Mesenchymal stem cell (in vitro differentiated cells and primary cell): ENCODE measurements around the gene ELF2.
A peak's percentile ranks its signal among the peaks of the same experiment; 100 is the strongest.
"Not testable (repeated sequence)": the region's sequence is repeated elsewhere in the genome, so short reads cannot be mapped to it uniquely, and the experiment has no call there.

Source experiments
- DNase-seq: peaks from one replicate; pipeline ENCODE4 v3.0.0-alpha.2; 2013
- H2AFZ ChIP-seq: one replicate; pipeline ENCODE4 v1.6.1; 2013; ENCODE audit warnings: low read depth, mild to moderate bottlenecking, control low read depth, inconsistent platforms, low read length, moderate library complexity
- H2AK5ac ChIP-seq: 2 replicates; pipeline ENCODE4 v1.6.1; 2013; ENCODE audit warnings: low read length, moderate library complexity, mild to moderate bottlenecking, inconsistent platforms; ENCODE audit not compliant: severe bottlenecking
- H2BK120ac ChIP-seq: one replicate; pipeline ENCODE4 v1.6.1; 2013; ENCODE audit warnings: low read depth, mild to moderate bottlenecking, inconsistent platforms, low read length, moderate library complexity
- H2BK12ac ChIP-seq, 2 experiments: one replicate each; pipeline ENCODE4 v1.6.1; 2013; ENCODE audit warnings: inconsistent platforms in 2 of 2, low read length in 2 of 2, mild to moderate bottlenecking in 2 of 2, moderate library complexity in 2 of 2, control low read depth in 1 of 2
- H2BK15ac ChIP-seq: one replicate; pipeline ENCODE4 v1.6.1; 2013; ENCODE audit warnings: mild to moderate bottlenecking, low read depth, inconsistent platforms; ENCODE audit not compliant: poor library complexity, severe bottlenecking
- H2BK5ac ChIP-seq: 2 replicates; pipeline ENCODE4 v1.6.1; 2013; ENCODE audit warnings: low read depth, mild to moderate bottlenecking, low read length, control low read depth, inconsistent platforms; ENCODE audit not compliant: poor library complexity, severe bottlenecking
- H3K14ac ChIP-seq, 2 experiments: one replicate each; pipeline ENCODE4 v1.6.1; 2013; ENCODE audit warnings: inconsistent platforms in 2 of 2, low read length in 2 of 2, control low read depth in 1 of 2, mild to moderate bottlenecking in 1 of 2, moderate library complexity in 1 of 2
- H3K18ac ChIP-seq, 2 experiments: one replicate each; pipeline ENCODE4 v1.6.1; 2013; ENCODE audit warnings: inconsistent platforms in 2 of 2, low read length in 2 of 2, control low read depth in 1 of 2, low read depth in 1 of 2, mild to moderate bottlenecking in 1 of 2
- H3K23ac ChIP-seq, 2 experiments: one replicate each; pipeline ENCODE4 v1.6.1; 2013; ENCODE audit warnings: inconsistent platforms in 2 of 2, low read length in 2 of 2, mild to moderate bottlenecking in 2 of 2, moderate library complexity in 2 of 2, control low read depth in 1 of 2
- H3K27ac ChIP-seq: 2 replicates; pipeline ENCODE4 v1.5.1; 2013; ENCODE audit warnings: mild to moderate bottlenecking, moderate library complexity, low read length, control low read depth, inconsistent platforms; ENCODE audit not compliant: poor library complexity, severe bottlenecking
- H3K27me3 ChIP-seq, 2 experiments: 2 replicates each; pipeline versions ENCODE4 v1.6.1 to v1.7.0; 2013; ENCODE audit warnings: low read length in 2 of 2, mild to moderate bottlenecking in 2 of 2, moderate library complexity in 2 of 2, control low read depth in 1 of 2, inconsistent platforms in 1 of 2; ENCODE audit not compliant: control insufficient read depth in 1 of 2, insufficient read depth in 1 of 2
- H3K36me3 ChIP-seq, 2 experiments: 2 replicates each; pipeline versions ENCODE4 v1.6.1 to v1.7.0; 2013; ENCODE audit warnings: low read length in 2 of 2, control low read depth in 1 of 2, inconsistent platforms in 1 of 2, low read depth in 1 of 2, mild to moderate bottlenecking in 1 of 2; ENCODE audit not compliant: insufficient read depth in 2 of 2, control insufficient read depth in 1 of 2
- H3K4ac ChIP-seq, 2 experiments: one replicate each; pipeline ENCODE4 v1.6.1; 2013; ENCODE audit warnings: inconsistent platforms in 2 of 2, low read length in 2 of 2, mild to moderate bottlenecking in 2 of 2, moderate library complexity in 2 of 2, control low read depth in 1 of 2, low read depth in 1 of 2
- H3K4me1 ChIP-seq: 2 replicates; pipeline ENCODE4 v1.6.1; 2013; ENCODE audit warnings: low read depth, low read length, control low read depth; ENCODE audit not compliant: control insufficient read depth, insufficient read depth
- H3K4me2 ChIP-seq: 2 replicates; pipeline ENCODE4 v1.6.1; 2013; ENCODE audit warnings: low read length, mild to moderate bottlenecking, inconsistent platforms; ENCODE audit not compliant: poor library complexity, severe bottlenecking
- H3K4me3 ChIP-seq, 2 experiments: 2 replicates each; pipeline versions ENCODE4 v1.5.1 to v1.7.0; 2013; ENCODE audit warnings: low read length in 2 of 2, mild to moderate bottlenecking in 2 of 2, control low read depth in 1 of 2, low read depth in 1 of 2; ENCODE audit not compliant: insufficient read depth in 1 of 2
- H3K79me1 ChIP-seq: replicated peaks from 2 replicates; pipeline ENCODE4 v1.6.1; 2013; ENCODE audit warnings: mild to moderate bottlenecking, control low read depth, low read length, inconsistent platforms; ENCODE audit not compliant: poor library complexity, severe bottlenecking
- H3K9ac ChIP-seq: 2 replicates; pipeline ENCODE4 v1.7.0; 2013; ENCODE audit warnings: mild to moderate bottlenecking, low read length, moderate library complexity
- H3K9me3 ChIP-seq: 2 replicates; pipeline ENCODE4 v1.7.0; 2013; ENCODE audit warnings: mild to moderate bottlenecking, low read length; ENCODE audit not compliant: control insufficient read depth
- H4K8ac ChIP-seq: one replicate; pipeline ENCODE4 v1.6.1; 2013; ENCODE audit warnings: inconsistent platforms, mild to moderate bottlenecking, low read length, moderate library complexity
- H4K91ac ChIP-seq: one replicate; pipeline ENCODE4 v1.6.1; 2013; ENCODE audit warnings: mild to moderate bottlenecking, low read length, inconsistent platforms
- WGBS: methylation state at CpG from one replicate; pipeline ENCODE4 v1.1.7; 2013; ENCODE audit warnings: mixed read lengths; 5-methylcytosine and 5-hydroxymethylcytosine counted together

The ELF2 gene

DNA sequence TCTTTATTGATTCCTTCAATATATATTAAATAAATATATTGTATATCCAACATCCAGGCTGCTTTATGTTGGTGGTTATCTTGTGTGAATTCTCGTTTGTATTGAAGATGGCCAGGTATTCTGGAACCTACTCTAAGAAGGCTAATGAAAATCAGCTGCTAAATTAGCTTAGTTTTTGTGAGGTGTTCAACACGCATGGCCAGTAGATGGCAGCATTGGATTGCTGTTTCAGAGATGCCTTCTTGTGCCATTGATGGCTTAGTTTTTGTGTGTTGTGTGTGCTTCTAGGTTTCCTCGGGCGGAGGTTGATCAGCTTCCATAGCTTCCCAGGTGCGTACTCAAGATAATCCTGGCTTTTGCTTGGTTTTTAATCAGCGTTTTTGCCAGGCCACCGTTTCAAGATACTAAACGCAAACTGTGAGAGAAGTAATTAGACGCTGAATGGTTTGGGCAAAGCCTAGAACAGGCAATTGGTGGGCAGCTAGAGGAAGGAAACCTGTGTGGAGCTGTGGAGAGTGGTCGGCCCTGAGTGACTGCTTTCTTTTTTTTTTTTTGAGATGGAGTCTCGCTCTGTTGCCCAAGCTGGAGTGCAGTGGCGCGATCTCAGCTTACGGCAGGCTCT, 146.3 kb downstream of the ELF2 start:
- Histone ChIP-seq H3K36me3 (peaks cover 4 to 5% of the 10 kb centered on the region in 2 experiments), H3K4ac (no peak overlapping the region), H2AFZ (no peak overlapping the region), H4K8ac (no peak overlapping the region), H3K9me3 (no peaks in the 10 kb centered on the region), H4K91ac (no peak overlapping the region), H3K27me3 (no peaks in the 10 kb centered on the region), H3K4me3 (no peak overlapping the region), H2BK120ac (no peak overlapping the region), H2BK15ac (no peak overlapping the region), H2BK12ac (no peak overlapping the region), H3K4me1 (peaks cover 10% of the 10 kb centered on the region), H2BK5ac (no peak overlapping the region), H3K27ac (no peak overlapping the region), H3K23ac (no peak overlapping the region), H3K18ac (no peak overlapping the region), H2AK5ac (no peak overlapping the region), H3K9ac (no peak overlapping the region), H3K14ac (no peak overlapping the region), H3K79me1 (no peaks in the 10 kb centered on the region), H3K4me2 (no peak overlapping the region)
- WGBS = 67% methylated on average over 14 of the region's 14 CpGs
- DNase-seq = peak; percentile 84

DNA sequence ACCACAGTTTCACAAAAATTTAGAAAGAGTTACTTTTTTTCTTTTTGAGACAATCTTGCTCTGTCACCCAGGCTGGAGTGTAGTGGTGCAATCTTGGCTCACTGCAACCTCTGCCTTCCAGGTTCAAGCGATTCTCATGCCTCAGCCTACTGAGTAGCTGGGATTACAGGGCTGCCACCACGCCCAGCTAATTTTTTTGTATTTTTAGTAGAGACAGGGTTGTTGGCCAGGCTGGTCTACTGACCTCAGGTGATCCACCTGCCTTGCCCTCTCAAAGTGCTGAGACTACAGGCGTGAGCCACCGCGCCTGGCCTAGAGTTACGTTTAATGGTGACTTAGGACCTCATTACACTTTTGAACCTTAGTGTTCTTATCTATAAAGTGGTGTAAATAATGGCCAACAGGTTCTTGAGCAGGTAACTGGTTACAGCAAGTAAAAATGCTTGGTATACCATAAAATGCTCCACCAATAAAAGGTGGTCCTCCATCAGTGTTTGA, 147.1 kb downstream of the ELF2 start:
- not testable (repeated sequence) for H4K8ac ChIP-seq, H3K79me1 ChIP-seq, H2AK5ac ChIP-seq, DNase-seq, H3K9ac ChIP-seq, H3K27ac ChIP-seq, H3K4me2 ChIP-seq, H3K36me3 ChIP-seq, H3K9me3 ChIP-seq, H2BK120ac ChIP-seq, H2BK15ac ChIP-seq, H3K14ac ChIP-seq, H2AFZ ChIP-seq, H3K23ac ChIP-seq, H2BK12ac ChIP-seq, H3K4me1 ChIP-seq, H3K4me3 ChIP-seq, H2BK5ac ChIP-seq, H3K27me3 ChIP-seq, H3K18ac ChIP-seq, H4K91ac ChIP-seq, H3K4ac ChIP-seq
- 85% methylated on average over 5 of the region's 6 CpGs for WGBS

- H3K36me3 ChIP-seq = peaks cover 4 to 9% of the 10 kb centered on the region in 2 experiments
- no peak overlapping the region for H3K4me3 ChIP-seq
- H3K14ac ChIP-seq = peak overlapping the region in 1 of 2 experiments; percentile 13
- no peak overlapping the region for H3K23ac ChIP-seq
- H2BK120ac ChIP-seq = no peak overlapping the region
- no peak overlapping the region for H3K4me2 ChIP-seq
- no peaks in the 10 kb centered on the region for H3K27me3 ChIP-seq
- WGBS = 89% methylated on average over 11 of the region's 11 CpGs
- no peak overlapping the region for H2BK12ac ChIP-seq
- H2AFZ ChIP-seq = no peak overlapping the region
- DNase-seq = no peak
- no peak overlapping the region for H2AK5ac ChIP-seq
- no peak overlapping the region for H3K4ac ChIP-seq
- peak overlapping the region; percentile 3 for H3K9ac ChIP-seq
- no peaks in the 10 kb centered on the region for H3K79me1 ChIP-seq
- no peak overlapping the region for H3K18ac ChIP-seq
- H2BK15ac ChIP-seq = no peak overlapping the region
- H3K27ac ChIP-seq = no peak overlapping the region
- H4K91ac ChIP-seq = no peak overlapping the region
- H4K8ac ChIP-seq = no peak overlapping the region
- peaks cover 7% of the 10 kb centered on the region for H3K4me1 ChIP-seq
- H2BK5ac ChIP-seq = no peak overlapping the region
- H3K9me3 ChIP-seq = no peaks in the 10 kb centered on the region
Observed at GRCh38 chr4:139028191-139028661, 148.8 kb downstream of the ELF2 start.

- Histone ChIP-seq H2AFZ (no peak overlapping the region), H3K14ac (no peak overlapping the region), H2BK120ac (no peak overlapping the region), H3K4me1 (peaks cover 7% of the 10 kb centered on the region), H3K4me2 (no peak overlapping the region), H2AK5ac (no peak overlapping the region), H3K27ac (no peak overlapping the region), H3K9ac (peak overlapping the region; percentile 3), H4K8ac (no peak overlapping the region), H3K4me3 (no peak overlapping the region), H3K27me3 (no peaks in the 10 kb centered on the region), H3K4ac (no peak overlapping the region), H2BK12ac (no peak overlapping the region), H3K36me3 (peaks cover 4 to 9% of the 10 kb centered on the region in 2 experiments), H3K79me1 (no peaks in the 10 kb centered on the region), H2BK15ac (no peak overlapping the region), H3K9me3 (no peaks in the 10 kb centered on the region), H3K18ac (no peak overlapping the region), H2BK5ac (no peak overlapping the region), H4K91ac (no peak overlapping the region), H3K23ac (no peak overlapping the region)
- no peak for DNase-seq
- WGBS = 97% methylated on average over 3 of the region's 5 CpGs
Observed at GRCh38 chr4:139027776-139028175, 149.2 kb downstream of the ELF2 start.
